Body of pancreas (tissue), 4 donors: ENCODE data around the gene PDE7B.

Experiments
- POLR2A ChIP-seq, 3 donors: fragments of 450-650 bp; IDR thresholded peaks; one replicate each; pipeline ENCODE4 v1.6.1; 2016; ENCODE audit warnings: antibody characterized with exemption in 3 of 3, mild to moderate bottlenecking in 2 of 3
- TF ChIP-seq, protein P1 (sequence below), 7 experiments: fragments of 450-650 bp in 4 of 7; fragments of 200-600 bp in 3 of 7; sonication (generic) in 3 of 7; IDR thresholded peaks; one replicate each; pipeline ENCODE4 v1.5.1; 2016 to 2019; ENCODE audit warnings: antibody characterized with exemption in 7 of 7

DNA sequence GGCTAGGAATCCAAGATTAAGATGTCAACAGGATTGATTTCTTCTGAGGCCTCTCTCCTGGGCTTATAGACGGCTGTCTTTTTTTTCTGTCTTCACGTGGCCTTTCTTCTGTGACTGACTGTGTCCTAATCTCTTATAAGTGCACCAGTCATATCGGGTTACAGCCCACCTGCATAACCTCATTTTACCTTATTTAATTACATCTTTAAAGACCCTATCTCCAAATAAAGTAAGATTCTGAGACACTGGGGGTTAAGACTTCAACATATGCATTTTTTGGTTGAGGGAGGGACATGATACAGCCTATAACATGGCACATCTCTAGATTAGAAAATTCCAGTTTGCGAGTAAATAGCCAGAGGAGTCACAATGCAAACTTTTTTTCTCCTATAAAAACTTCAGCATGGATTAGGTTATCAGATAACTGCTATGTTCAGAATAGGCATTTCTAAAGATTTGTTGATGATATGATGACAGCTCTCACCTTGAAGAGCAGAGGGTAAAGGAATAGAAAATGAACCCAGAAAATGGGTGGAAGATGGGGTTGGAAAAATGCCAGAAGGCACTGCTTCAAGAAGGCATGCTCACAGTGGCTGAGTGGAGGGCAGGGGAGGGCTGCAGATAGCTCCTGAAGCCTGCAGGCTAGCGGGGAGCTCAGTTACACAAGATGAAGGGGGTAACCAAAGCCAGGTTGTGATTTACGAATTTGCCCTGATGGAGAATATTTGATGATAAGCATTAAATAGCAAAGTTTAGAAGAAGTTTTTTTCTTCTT is 8.7 kb upstream of the PDE7B start:
- TF ChIP-seq, protein P1, sequence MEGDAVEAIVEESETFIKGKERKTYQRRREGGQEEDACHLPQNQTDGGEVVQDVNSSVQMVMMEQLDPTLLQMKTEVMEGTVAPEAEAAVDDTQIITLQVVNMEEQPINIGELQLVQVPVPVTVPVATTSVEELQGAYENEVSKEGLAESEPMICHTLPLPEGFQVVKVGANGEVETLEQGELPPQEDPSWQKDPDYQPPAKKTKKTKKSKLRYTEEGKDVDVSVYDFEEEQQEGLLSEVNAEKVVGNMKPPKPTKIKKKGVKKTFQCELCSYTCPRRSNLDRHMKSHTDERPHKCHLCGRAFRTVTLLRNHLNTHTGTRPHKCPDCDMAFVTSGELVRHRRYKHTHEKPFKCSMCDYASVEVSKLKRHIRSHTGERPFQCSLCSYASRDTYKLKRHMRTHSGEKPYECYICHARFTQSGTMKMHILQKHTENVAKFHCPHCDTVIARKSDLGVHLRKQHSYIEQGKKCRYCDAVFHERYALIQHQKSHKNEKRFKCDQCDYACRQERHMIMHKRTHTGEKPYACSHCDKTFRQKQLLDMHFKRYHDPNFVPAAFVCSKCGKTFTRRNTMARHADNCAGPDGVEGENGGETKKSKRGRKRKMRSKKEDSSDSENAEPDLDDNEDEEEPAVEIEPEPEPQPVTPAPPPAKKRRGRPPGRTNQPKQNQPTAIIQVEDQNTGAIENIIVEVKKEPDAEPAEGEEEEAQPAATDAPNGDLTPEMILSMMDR (IDR thresholded peaks at IDR 0.05) = no peak
- no peak for TF ChIP-seq POLR2A (IDR thresholded peaks at IDR 0.05)
